ENCODE results near the gene IFRD2. TPM values are rescaled to one million over a fixed set of nuclear protein-coding genes. Genes with fewer than 3 reads are reported as not detected.

The IFRD2 gene
- total and polyA plus RNA-seq, 5 donors from 2014 or later: 39.9 to 51.9 (median 41.3) TPM

DNA sequence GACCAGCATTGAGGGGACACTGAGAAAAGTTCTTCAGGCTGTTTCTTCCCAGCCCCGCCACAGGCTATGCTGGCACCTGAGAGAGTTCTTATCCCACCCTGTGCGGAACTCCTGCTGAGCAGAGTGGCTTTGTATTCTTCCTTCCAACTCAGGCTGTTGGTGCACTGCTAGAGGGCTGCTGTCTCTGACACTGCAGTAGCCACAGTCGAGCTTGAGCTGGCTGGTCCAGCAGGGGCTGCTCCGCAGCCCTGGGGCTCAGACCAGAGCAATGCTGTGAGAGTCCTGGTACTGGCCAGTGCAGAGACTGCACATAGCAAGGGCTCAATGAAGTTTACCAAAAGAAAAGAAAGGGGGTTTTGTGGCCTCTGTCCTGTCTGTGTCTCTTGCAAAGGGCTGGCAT is 52.6 kb downstream of the IFRD2 start:
- Histone ChIP-seq H3K9me3 (ENCODE audit: control insufficient read depth in 2 of 2, low read length in 2 of 2) (no peaks in the 10 kb centered on the region), H3K27ac (ENCODE audit: insufficient read depth, low read length, poor library complexity, severe bottlenecking) (peak overlapping the region; percentile 83), H3K4me3 (ENCODE audit: low read depth, low read length) (no peak overlapping the region), H3K4me1 (ENCODE audit: control insufficient read depth, insufficient read depth, low read length, poor library complexity, severe bottlenecking) (peaks cover 84% of the 10 kb centered on the region), H3K36me3 (ENCODE audit: control insufficient read depth, insufficient read depth, low read length) (peaks cover 14% of the 10 kb centered on the region), H3K27me3 (ENCODE audit: control insufficient read depth, insufficient read depth, low read length) (no peaks in the 10 kb centered on the region)
- no peaks in the 10 kb centered on the region for H3K36me3 Mint-ChIP-seq
- H3K4me1 Mint-ChIP-seq: peaks cover 0 to 77% (median 41%) of the 10 kb centered on the region in 4 donors
- peaks cover 10% of the 10 kb centered on the region for H3K27me3 Mint-ChIP-seq
- no peak for ATAC-seq (ENCODE audit: low read depth in 2 of 2)
- DNase-seq: no peak
- H3K27ac Mint-ChIP-seq: peak overlapping the region; percentile 79 to 96 (median 88)
- peak overlapping the region; percentile 68 to 98 (median 96) for H3K4me3 Mint-ChIP-seq
- peaks cover 0 to 2% (median 0%) of the 10 kb centered on the region in 7 donors for H3K9me3 Mint-ChIP-seq

DNA sequence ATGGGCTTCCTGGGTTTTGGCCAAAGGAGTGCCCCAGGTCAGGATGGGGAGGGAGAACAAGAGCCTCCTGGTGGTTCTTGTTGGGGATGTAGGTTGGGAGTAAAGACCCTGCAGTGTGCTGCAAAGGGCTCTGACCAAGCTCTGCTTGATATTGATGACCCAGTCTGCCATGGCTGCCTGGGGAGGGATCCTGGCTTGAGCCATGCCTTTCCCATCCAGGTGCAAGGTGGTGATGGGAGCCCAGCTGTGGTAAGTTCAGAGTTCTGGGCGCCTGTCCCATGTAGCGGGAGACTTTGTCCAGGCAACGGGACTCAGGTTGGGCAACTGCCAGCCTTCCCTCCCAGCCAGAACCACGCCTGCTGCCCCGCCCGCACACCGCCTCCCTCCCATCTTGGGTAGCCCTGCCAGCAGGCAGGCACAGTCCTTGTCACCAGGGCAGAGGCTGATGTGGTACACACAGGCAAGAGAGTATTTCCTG is 53.6 kb downstream of the IFRD2 start:
- H3K4me1 ChIP-seq (ENCODE audit: control insufficient read depth, insufficient read depth, low read length, poor library complexity, severe bottlenecking): peaks cover 74% of the 10 kb centered on the region
- H3K4me3 ChIP-seq (ENCODE audit: low read depth, low read length): peak overlapping the region; percentile 91
- Mint-ChIP-seq H3K9me3 (no peaks in the 10 kb centered on the region), H3K4me1 (peaks cover 0 to 69% (median 34%) of the 10 kb centered on the region in 4 donors), H3K27me3 (peaks cover 10% of the 10 kb centered on the region), H3K36me3 (no peaks in the 10 kb centered on the region), H3K4me3 (peak overlapping the region; percentile 94 to 99 (median 98)), H3K27ac (peak overlapping the region; percentile 76 to 97 (median 96))
- H3K27me3 ChIP-seq (ENCODE audit: control insufficient read depth, insufficient read depth, low read length): no peaks in the 10 kb centered on the region
- H3K36me3 ChIP-seq (ENCODE audit: control insufficient read depth, insufficient read depth, low read length): peaks cover 12% of the 10 kb centered on the region
- H3K9me3 ChIP-seq (ENCODE audit: control insufficient read depth in 2 of 2, low read length in 2 of 2): no peaks in the 10 kb centered on the region
- peak in 1 of 3 donors; percentile 44 for DNase-seq
- H3K27ac ChIP-seq (ENCODE audit: insufficient read depth, low read length, poor library complexity, severe bottlenecking): peak overlapping the region; percentile 83
- no peak for ATAC-seq (ENCODE audit: low read depth in 2 of 2)

DNA sequence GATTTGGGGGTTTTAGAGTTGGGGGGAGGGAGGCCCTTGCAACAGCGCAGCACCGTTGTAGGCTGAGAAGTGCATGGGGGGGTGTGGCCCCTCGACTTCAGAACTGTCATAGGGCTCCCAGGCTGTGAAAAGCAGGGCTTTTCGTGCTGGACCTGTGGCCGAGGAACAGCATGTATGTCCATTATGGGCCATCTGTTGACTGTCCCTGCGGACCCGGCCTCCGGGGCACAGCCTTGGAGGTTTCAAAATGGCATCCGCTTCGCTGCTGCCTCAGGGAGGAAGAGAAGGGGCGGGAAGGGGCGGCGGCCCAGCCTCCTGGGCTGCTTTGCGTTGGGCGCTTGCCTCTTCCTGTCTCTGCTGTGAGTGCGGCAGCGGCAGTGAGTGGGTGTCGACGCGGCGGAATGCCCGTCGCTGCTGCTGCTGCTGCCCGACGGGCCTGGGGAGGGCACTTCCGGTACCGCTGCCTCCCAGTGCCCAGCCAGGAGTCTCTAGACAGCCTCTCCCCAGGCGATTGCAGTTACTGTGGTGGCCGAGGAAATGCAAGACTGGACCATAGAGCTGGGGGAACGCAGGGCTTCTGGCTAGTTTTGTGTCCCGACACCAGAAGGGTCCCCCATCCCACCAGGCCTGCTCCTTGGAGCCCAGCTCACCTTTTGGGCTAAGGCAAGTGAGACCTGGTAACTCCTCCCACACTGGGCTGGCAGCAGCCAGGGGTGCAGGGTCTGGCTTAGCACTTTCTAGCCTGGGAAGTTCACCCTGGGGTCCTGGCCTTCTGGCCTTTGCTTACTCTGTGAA is 54.3 kb downstream of the IFRD2 start:
- ATAC-seq (ENCODE audit: low read depth in 2 of 2) (peak; percentile 48 to 53), DNase-seq (peak; percentile 82 to 95 (median 86))
- Histone ChIP-seq H3K9me3 (ENCODE audit: control insufficient read depth in 2 of 2, low read length in 2 of 2) (no peaks in the 10 kb centered on the region), H3K36me3 (ENCODE audit: control insufficient read depth, insufficient read depth, low read length) (peaks cover 11% of the 10 kb centered on the region), H3K27ac (ENCODE audit: insufficient read depth, low read length, poor library complexity, severe bottlenecking) (peak overlapping the region; percentile 83), H3K27me3 (ENCODE audit: control insufficient read depth, insufficient read depth, low read length) (no peaks in the 10 kb centered on the region), H3K4me1 (ENCODE audit: control insufficient read depth, insufficient read depth, low read length, poor library complexity, severe bottlenecking) (peaks cover 67% of the 10 kb centered on the region), H3K4me3 (ENCODE audit: low read depth, low read length) (peak overlapping the region; percentile 91)
- peak overlapping the region; percentile 94 to 99 (median 98) for H3K4me3 Mint-ChIP-seq
- peaks cover 10% of the 10 kb centered on the region for H3K27me3 Mint-ChIP-seq
- H3K9me3 Mint-ChIP-seq: no peaks in the 10 kb centered on the region
- peaks cover 0 to 67% (median 33%) of the 10 kb centered on the region in 4 donors for H3K4me1 Mint-ChIP-seq
- H3K27ac Mint-ChIP-seq: peak overlapping the region; percentile 92 to 97 (median 96)
- H3K36me3 Mint-ChIP-seq: no peaks in the 10 kb centered on the region

Other genes starting within 250 kb of the IFRD2 start
- gene RBM5, start 203.5 kb downstream of the IFRD2 start, total RNA-seq: 395 TPM
- gene RBM5, start 203.5 kb downstream of the IFRD2 start, polyA plus RNA-seq: 10 to 100 TPM; 29.6 to 44.3 (median 37.7) TPM
- 0.52 TPM for gene SEMA3F, start 137.1 kb downstream of the IFRD2 start, total RNA-seq
- not detected for gene SEMA3F, start 137.1 kb downstream of the IFRD2 start, polyA plus RNA-seq
- gene GNAT1, start 100.8 kb downstream of the IFRD2 start, total RNA-seq: not detected
- gene GNAT1, start 100.8 kb downstream of the IFRD2 start, polyA plus RNA-seq: not detected
- gene SLC38A3, start 87.2 kb downstream of the IFRD2 start, total RNA-seq: not detected
- gene SLC38A3, start 87.2 kb downstream of the IFRD2 start, polyA plus RNA-seq: not detected
- gene GNAI2, start 56.2 kb downstream of the IFRD2 start, total RNA-seq: 373 TPM
- gene GNAI2, start 56.2 kb downstream of the IFRD2 start, polyA plus RNA-seq: 100 to 1,000 TPM; 544 to 696 (median 614) TPM
- gene SEMA3B, start 23.3 kb downstream of the IFRD2 start, total RNA-seq: 1.7 TPM
- not detected for gene SEMA3B, start 23.3 kb downstream of the IFRD2 start, polyA plus RNA-seq
- not detected for gene LSMEM2, start 13.3 kb downstream of the IFRD2 start, total RNA-seq
- gene LSMEM2, start 13.3 kb downstream of the IFRD2 start, polyA plus RNA-seq: under 1 TPM in 1 of 4 donors, not detected in 3; 0.22 TPM
- 2.4 TPM for gene HYAL3, start 7.0 kb upstream of the IFRD2 start, total RNA-seq
- gene HYAL3, start 7.0 kb upstream of the IFRD2 start, polyA plus RNA-seq: 1 to 10 TPM; 1.8 to 8.3 (median 5.6) TPM
- gene NAA80, start 7.0 kb upstream of the IFRD2 start, total RNA-seq: 31.9 TPM
- 10 to 100 TPM; 13.6 to 23.5 (median 14.6) TPM for gene NAA80, start 7.0 kb upstream of the IFRD2 start, polyA plus RNA-seq
- 0.35 TPM for gene HYAL1, start 11.1 kb upstream of the IFRD2 start, total RNA-seq
- under 1 TPM in 3 of 4 donors, not detected in 1; 0.07 to 0.31 (median 0.10) TPM for gene HYAL1, start 11.1 kb upstream of the IFRD2 start, polyA plus RNA-seq
- gene HYAL2, start 30.3 kb upstream of the IFRD2 start, total RNA-seq: 1.5 TPM
- gene HYAL2, start 30.3 kb upstream of the IFRD2 start, polyA plus RNA-seq: 1 to 10 TPM; 2.7 to 6.5 (median 5.1) TPM
- gene TUSC2, start 35.8 kb upstream of the IFRD2 start, total RNA-seq: 17.5 TPM
- 10 to 100 TPM; 44.6 to 55.6 (median 49.9) TPM for gene TUSC2, start 35.8 kb upstream of the IFRD2 start, polyA plus RNA-seq
- 76.0 TPM for gene RASSF1, start 48.4 kb upstream of the IFRD2 start, total RNA-seq
- 10 to 100 TPM; 48.4 to 67.4 (median 54.7) TPM for gene RASSF1, start 48.4 kb upstream of the IFRD2 start, polyA plus RNA-seq
- 1.6 TPM for gene ZMYND10, start 53.3 kb upstream of the IFRD2 start, total RNA-seq
- gene ZMYND10, start 53.3 kb upstream of the IFRD2 start, polyA plus RNA-seq: under 1 TPM in 1 of 4 donors, not detected in 3; 0.09 TPM
- 30.1 TPM for gene NPRL2, start 58.3 kb upstream of the IFRD2 start, total RNA-seq
- gene NPRL2, start 58.3 kb upstream of the IFRD2 start, polyA plus RNA-seq: 10 to 100 TPM; 43.0 to 51.8 (median 49.6) TPM
- 28.5 TPM for gene CYB561D2, start 58.4 kb upstream of the IFRD2 start, total RNA-seq
- 10 to 100 TPM; 66.3 to 92.2 (median 79.2) TPM for gene CYB561D2, start 58.4 kb upstream of the IFRD2 start, polyA plus RNA-seq
- 18.3 TPM for gene TMEM115, start 67.1 kb upstream of the IFRD2 start, total RNA-seq
- gene TMEM115, start 67.1 kb upstream of the IFRD2 start, polyA plus RNA-seq: 10 to 100 TPM; 33.5 to 38.6 (median 36.5) TPM
- 1.2 TPM for gene CACNA2D2, start 211.2 kb upstream of the IFRD2 start, total RNA-seq
- under 1 TPM; 0.24 to 0.52 (median 0.28) TPM for gene CACNA2D2, start 211.2 kb upstream of the IFRD2 start, polyA plus RNA-seq

Measured in CD4-positive, CD25-positive, alpha-beta regulatory T cell (primary cell).